ENCODE data around the gene PTCHD1.

PTCHD1 gene

DNA sequence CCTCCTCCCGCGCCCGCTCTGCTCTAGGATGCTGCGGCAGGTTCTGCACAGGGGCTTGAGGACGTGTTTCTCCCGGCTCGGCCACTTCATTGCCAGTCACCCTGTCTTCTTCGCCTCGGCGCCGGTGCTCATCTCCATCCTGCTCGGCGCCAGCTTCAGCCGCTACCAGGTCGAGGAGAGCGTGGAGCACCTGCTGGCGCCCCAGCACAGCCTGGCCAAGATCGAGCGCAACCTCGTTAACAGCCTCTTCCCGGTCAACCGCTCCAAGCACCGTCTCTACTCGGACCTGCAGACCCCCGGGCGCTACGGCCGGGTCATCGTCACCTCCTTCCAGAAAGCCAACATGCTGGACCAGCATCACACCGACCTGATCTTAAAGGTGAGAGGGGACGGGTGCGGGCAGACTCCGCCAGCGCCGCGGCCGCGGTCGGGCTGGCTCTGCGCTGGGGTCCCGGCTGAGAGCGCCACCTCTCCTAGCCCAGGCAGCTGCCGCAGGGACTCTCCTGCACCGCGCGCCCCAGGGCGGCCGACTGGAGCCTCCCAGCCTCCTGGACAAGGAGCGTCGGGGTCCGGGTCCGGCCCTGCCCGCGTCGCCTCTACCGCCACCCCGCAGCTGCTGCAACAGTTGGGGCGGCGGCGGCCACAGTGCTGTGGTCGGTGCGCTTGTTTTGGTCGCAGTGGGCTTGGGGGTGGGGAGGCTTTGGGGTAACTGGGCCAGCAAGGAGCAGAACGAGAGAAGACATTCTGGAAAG is at the start of gene PTCHD1:
Gene PTCHD1 (plus strand): TSS at position 2 of the 752 bp plus-strand sequence. CDS start 27 bp downstream, at position 29.
- DNase-seq (ENCODE audit: low spot score) = no peak

DNA sequence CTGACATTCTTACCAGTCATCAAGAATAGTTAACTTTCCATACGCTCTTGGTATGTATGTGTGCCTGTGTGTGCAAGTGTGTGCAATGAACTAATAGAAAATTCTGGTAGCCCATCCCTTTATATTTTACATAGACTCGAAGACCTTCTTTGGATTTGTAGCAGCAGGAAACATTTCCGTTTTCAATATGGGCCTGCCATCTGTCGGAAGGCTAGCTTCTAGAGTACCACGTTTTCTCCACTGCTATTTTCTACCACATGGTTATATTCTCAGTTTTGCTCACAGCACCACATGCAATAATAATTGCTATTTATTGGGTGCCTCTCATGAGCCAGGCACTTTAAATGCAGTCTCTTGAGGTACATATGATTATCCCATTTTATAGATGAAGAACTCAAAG is 47.9 kb upstream of the PTCHD1 start:
- no peak for DNase-seq (ENCODE audit: low spot score)

DNA sequence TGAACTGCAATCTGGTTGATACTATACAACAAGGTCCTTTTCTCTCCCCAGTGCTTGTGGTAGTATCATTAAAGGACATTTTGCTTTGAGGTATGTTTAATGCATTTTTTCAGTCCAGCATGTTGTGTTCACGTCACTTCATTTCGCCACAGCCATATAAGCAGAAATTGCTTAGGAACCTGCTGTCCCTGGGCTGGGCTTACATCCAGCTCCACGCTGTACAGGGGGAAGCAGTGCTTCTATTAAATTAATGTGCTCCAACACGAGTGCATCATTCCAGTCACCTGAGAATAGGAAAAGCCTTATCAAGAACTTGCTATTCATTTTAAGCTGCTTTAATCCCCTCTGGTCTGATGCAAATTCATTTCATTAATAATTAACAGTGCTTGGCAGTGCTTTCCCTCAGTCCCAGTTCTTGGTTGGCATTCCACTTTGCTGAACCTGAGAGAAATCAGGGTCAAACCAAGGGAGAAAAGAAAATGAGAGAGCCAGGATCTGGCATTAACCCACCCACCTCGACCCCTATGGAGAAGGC is 47.4 kb upstream of the PTCHD1 start:
- DNase-seq (ENCODE audit: low spot score) = no peak

DNA sequence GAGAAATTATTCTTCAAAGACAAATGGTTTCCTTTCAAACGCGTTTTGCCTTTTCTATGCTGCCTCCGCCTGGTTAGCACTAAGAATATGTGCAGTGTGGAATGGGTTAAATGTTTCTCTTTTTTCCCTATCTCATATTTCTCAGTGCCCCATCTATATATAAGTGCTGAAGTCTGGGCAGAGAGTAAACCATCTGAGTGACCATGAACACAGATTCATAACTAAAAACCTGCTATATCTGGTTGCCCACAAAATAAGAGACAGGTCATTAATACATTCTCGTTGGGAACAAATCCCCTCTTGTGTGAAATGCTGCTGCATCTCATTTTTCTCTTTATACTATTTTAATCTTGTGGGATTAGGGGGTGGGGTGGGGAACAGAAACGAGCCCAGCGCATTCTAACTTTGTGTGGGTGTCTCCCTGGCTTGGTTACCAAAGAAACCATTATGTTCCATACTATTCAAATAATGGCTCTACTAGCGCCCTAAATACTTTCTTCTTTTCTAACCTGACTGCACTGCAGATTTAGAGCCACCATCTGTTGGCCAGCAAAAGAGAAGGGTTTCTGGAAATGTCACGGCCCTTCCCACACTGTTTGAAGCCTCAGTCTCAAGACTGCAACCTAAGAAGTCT is 42.2 kb upstream of the PTCHD1 start:
- DNase-seq (ENCODE audit: low spot score) = no peak

DNA sequence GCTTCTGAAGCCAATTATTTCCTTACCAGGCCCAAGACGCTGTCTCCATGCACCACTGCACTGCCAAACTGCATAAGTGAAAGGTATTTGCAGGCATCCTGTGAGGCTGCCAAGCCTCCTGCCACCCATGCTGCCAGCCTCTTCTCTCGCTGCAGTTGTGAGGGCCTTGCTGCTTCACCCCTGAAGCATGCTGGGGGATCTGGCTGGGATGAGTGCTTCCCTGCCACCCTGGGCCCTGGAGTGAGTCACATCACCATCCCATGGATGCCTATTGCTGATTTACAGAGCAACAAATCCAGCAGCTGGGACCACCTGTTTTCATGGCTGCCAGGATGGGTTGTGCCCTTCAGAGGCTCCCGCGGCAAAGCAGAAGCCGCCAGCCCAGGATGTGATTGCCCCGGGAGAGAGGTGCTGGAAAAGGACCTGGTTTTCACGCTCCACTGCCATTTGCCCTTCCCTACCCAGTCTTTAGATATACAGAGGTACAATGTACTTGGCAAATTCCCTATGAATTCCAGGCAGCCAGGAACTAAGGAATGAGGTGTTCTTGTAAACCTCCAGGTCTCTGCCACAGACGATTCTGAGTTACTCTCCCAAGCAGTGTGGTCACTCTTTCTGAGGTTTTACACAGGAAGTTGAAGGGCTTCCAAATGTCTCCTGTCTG is 41.5 kb upstream of the PTCHD1 start:
- DNase-seq (ENCODE audit: low spot score) = no peak

DNA sequence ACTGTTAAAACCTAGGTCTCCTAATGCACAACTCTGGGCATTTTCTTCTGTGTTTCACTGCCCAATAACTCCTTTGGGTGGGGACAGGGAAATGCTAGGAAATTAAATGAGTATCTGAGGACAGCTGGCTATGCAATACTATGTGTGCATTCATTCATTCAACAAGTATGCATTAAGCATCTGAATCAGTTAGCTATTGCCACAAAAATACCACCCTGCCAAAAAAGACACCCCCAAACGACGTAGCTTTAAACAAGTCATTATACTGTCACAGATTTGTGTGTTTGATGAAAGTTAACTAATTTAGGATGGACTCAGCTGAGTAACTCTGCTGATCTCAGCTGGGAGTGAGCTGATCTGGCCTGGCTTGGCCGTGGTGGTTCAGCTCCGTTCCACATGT is 29.8 kb upstream of the PTCHD1 start:
- no peak for DNase-seq (ENCODE audit: low spot score)

DNA sequence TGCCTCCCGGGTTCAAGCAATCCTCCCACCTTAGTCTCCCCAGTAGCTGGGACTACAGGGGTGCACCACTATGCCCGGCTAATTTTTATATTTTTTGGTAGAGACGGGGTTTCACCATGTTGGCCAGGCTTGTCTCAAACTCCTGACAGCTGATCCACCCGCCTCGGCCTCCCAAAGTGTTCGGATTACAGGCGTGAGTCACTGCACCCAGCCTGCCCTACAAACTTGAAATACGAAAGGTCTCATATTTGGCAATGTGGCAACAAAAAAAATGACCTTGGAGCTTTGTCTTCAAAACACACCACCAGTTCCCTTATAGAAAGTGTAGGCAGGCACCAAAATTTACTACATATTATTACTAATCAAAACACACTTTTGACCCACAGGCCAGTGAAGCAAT is 22.9 kb upstream of the PTCHD1 start:
- DNase-seq (ENCODE audit: low spot score) = no peak

DNA sequence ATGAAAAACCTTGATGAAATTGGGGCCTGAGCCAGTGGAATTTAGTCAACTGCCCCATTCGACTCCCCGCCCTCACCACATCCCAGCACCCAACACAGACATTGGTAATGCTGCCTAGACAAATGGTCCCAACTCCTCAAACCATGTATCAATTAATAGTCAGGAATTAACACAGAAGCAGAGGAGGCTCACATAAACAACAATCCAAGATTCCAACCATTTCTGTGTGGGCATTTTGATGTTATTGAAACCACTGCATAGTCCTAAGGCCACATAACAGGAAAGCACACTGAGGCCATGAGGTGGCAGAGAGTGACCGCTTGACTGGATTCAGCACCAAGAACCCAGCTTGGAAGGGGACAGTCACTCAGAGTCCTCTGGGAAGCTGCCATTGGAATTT is 22.5 kb upstream of the PTCHD1 start:
- no peak for DNase-seq (ENCODE audit: low spot score)

DNA sequence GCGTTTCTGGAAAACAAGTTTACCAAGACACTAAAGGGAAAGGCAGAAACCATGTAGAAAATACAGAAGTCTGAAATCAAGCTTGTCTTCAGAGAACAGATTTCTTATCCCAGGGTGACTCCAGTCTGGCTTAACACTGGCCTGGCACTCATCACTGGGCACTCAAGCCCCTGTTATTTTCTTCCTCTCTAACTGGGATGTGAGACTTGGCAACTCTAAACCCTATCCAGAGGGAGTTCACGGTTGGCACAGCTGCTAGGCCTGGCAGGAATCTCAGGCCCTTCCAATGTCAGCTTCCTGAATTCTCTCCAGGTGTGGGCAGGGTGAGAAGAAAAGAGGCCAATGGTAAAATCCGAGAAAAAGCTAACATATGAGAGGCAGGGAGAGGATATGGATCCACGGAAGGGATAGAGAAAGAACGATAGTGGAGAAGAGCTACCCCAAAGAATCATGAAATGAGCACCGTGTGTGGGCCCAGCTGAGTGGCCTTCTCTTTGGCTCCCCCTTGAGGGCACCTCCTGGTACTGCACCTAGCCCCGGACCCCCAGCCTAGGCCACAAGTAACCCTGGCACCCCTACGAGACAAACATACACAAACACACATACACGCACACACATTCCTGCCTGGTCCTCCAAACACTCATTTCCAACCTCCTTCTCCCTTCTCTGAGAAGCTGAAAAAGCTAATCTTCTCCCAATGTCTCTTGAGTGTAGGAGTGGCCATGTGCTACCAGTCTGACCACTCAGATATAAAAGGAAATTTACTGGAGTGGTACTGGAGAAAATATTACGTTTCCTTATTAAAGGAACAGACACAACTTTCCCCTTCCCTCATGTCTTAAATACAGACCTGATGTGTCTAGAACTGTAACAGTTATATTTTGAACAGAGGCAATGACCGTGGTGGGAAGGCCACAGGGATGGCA is 16.6 kb upstream of the PTCHD1 start:
- peak; percentile 2 for DNase-seq (ENCODE audit: low spot score)

DNA sequence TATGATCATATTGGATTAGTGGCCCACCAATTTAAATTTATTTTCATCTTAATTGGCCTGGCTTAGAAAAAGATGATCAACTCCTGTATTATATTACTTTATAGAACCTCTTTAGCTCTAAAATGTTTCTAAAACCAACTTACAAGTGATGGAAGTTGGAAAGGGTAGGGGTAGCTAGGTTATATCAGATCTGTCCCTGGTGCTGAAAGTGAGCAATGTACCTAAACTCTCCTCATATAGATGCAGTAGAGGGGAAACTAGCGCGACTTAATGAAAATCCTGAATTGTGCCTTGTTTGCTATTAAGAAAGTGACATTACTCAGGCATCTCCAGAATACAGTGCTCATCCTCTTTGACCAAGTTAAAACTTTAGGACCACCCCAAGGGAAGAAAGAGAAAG is 7.5 kb upstream of the PTCHD1 start:
- DNase-seq (ENCODE audit: low spot score) = no peak

DNA sequence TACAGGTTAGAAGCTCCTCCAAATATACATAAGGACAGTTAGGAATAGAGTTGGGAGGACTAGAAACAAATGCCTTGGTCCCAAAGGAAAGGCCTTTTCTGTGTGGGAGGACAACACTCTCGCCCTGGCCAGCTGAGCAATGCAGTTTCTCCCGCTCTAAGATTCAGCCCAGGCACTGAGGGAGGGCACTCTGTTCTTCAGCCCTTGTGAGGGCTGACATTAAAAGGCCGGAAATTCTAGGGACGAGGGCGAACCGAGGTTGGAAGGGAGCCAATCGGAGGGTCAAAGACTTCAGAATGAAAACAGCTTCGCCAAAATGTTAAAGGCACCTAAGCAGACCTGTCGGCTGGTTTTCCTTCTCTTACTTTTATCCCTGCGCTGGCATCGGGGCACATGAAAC is 2.9 kb upstream of the PTCHD1 start:
- DNase-seq (ENCODE audit: low spot score) = no peak

DNA sequence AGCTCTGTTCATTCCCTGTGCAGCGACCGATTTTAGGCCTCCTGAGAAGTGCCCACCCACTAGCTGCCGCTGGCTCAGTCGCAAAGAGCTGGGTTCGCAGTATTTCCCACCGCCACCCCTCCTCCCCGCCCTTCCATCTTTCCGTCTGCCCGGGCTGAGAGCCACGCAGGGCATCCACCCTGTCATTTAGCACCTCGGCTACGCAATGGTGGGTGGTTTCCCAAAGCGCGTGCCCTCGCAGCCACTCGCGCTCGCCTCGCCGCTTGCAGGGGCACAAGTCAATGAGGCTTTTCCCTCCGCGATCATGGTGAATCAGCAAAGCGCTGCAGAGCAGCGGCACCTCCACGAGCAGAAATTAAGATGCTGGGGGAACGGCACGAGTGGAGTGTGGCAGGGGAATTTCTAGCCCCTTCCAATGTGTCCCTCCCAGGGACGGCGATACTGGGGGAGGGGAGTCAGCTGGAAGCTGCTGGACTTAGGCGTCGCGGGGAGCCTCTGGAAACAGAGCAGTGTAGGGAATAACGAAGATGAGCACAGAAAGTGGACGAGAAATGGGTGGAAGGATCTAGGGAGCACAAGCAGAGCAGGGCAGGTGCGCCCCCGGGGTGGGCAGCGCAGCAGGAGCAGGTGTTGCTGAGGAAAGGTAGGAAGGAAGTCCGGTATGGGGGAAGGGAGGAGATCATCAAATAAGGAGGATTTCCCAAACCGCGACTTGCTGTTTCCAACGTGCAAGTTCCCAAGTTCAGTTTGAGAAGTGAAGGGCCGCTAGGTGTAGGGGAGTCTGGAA is 2.4 kb upstream of the PTCHD1 start:
- no peak for DNase-seq (ENCODE audit: low spot score)

DNA sequence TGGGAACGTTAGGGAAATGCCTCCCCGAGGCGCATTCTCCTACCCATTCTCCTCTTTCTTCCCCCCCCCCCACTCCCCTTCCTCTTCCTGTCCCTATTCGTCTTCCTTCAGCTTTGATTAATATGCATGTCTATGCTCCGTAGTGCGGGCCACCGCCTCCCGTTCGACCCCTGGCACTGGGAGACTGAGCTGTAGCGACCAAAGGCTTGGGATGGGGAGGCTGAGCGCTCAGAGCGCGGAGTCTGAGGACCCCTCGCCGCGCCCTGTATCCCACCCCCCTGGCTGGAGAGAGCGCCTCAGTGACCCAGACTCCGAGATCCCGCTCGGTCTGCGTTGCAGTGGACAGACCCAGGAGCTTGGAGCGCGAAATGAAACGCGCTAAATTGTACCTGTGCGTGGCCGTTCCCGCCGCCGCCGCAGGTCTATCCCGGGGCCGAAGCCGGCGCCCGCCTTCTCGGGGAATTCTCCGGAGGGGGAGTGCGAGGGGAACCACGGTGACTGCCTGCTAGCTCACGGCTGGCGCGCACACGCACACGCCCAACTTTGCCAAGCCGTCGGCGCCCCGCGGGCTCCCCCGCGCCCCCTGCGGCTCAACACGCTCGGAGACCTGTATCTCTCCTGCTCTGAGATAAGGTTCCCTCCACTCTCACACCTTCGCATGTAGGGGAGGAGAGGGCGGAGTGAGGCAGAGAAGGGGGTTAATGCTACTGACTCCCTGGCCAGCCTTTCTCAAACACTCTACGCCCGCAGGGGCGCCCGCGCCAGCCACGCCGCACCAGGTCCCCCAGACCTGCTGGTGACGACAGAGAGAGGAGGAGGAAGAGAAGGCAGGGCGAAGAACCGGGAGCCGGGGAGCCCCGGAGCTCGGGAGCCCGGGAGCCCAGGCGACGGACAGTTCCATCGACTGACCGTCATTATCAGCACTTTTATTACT is 1.5 kb upstream of the PTCHD1 start:
- no peak for DNase-seq (ENCODE audit: low spot score)

DNA sequence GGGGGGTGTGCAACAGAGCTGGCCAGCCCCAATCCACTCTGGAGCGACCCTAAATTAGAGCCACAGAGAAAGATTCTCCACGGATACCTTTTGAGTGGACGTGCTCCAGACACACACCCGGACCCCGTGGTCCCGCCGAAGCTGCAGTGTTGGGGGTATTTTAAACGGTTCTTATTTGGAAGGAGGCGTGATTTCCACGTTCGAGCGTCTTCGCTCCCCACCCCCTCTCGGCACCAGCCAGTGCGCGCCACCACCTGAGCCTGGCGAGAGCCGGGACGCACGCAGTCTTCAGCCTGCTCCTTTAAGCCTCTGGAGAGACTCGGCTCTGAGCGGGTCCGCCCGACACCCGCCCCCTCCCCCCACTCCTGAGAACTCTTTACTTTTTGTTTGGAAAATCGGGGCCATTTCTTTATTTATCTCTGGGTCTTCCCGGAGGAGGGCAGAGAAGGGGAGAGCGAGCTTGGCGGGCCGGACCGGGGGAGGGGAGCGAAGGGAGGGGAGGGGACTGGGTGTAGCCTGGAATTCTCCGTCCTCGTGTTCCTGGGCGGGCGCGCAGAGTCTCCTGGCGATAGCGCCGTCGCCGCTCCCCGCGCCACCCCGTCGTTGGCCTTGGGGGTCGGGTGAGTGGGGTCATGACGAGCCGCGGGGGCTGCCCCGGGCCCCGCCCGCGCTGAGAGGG is 668 bp upstream of the PTCHD1 start:
- no peak for DNase-seq (ENCODE audit: low spot score)

DNA sequence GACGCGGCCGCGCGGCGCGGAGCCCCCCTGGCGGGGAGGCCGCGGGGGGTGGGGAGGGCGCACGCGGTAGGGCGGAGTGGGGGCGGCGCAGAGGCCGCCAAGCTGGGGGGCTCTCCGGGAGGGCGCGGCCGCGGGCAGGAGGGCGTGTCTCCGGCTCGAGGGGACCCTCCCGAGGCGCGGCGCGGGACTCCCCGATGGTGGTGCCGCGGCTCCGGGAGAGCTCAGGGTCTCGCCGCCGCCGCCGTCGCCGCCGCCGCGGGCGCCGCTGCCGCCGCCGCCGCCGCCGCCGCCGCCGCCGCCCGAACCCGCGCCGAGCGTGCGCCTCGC is 165 bp upstream of the PTCHD1 start:
- DNase-seq (ENCODE audit: low spot score) = no peak

DNA sequence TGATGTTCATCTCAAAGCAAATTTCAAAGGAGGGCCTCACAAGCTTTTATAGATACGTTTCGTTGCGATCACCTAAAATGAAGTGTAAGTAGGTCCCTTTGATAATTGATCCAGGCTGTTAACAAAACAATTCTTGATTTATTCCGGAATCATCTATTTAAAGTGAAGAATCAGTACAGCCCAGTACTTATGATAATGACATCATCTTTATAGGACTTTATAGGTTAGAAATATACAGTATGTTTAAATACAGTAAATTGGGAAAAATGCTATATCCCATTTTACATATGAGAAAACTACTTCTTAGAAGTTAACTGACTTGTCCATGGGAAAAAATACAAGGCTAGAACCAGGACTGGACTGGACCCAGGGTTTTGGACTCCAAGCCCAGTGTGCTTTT is 3.7 kb downstream of the PTCHD1 start:
- no peak for DNase-seq (ENCODE audit: low spot score)

DNA sequence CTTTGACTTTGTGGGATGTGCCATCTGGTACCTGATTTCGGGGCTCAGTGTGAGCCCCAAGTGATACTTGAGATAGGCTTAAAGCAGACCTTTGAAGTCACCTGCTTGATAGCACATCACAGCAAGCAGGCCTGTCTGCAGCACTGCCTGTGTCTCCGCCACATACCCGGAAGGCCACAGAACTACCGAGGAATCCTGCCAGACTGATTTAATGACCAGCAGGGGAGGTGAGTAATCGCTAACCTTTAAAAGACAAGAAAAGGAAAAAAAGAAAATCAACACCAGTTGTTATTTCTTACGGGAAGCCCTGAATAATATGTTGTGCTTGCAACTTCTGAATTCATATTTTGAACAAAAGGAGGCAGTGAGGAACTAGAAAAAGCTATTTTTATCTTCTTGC is 6.8 kb downstream of the PTCHD1 start:
- no peak for DNase-seq (ENCODE audit: low spot score)

DNA sequence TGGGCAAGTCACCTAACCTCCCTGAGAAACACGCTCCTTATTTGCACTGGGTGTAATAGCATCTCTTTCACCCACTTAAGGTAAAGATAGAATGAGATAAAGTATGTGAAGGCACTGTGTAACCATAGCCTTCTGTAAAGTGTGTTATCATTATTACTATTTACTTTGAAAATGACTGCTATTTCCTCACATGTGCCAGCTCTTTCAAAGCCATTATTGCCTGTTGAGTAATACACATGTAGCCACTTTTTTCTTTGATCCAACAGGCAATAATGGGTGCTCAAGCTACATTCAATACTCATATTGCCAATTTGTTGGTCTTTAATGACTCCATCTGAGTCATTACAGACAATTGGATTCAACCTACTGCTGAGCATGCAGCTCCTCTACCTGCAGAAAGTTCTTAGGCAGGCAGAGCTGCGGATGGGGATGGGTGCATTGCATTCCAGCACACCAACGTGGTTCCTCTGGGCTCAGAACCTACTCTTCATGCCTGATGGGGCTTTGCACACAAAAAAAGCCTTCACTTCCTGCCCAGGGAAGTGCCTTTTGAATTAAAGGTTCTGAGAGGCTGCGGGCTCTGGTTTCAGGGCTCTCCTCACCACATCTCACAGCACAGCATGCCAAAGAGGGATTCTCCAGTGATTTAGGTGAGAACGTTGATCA is 9.7 kb downstream of the PTCHD1 start:
- DNase-seq (ENCODE audit: low spot score) = no peak

DNA sequence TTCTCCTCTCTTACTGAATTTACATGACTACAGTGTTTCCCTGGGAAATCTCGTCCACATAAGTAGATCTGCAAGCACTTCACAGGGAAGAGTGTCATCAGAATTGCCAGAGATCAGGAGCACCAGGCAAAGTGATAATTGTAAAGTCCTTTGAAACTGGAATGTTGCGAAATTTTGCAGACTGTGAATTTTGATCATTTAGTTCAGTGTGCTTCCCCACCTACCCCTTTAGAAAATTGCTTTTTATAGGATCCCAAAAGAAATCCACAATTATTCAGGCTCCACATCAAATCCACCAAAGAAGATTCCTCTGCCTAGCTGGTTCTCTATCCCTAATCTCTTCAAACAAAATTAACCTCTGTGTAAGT is 10.2 kb downstream of the PTCHD1 start:
- DNase-seq (ENCODE audit: low spot score) = no peak
